ENCODE measurements around the gene COBLL1.

COBLL1 gene

GRCh38 chr2:164694275-164694695 lies 147.3 kb downstream of the COBLL1 start:
- intact Hi-C loops (cut with DNase I): no loop called here
- no peak for DNase-seq

- no peak for DNase-seq
- intact Hi-C loops (cut with DNase I): no loop called here
Measured at GRCh38 chr2:164693834-164694233, 147.8 kb downstream of the COBLL1 start.

- intact Hi-C loops (cut with DNase I): no loop called here
- DNase-seq: no peak
Measured at GRCh38 chr2:164693390-164693789, 148.2 kb downstream of the COBLL1 start.

- no peak for DNase-seq
- intact Hi-C loops (cut with DNase I): no loop called here
Measured at GRCh38 chr2:164692958-164693357, 148.7 kb downstream of the COBLL1 start.

DNA sequence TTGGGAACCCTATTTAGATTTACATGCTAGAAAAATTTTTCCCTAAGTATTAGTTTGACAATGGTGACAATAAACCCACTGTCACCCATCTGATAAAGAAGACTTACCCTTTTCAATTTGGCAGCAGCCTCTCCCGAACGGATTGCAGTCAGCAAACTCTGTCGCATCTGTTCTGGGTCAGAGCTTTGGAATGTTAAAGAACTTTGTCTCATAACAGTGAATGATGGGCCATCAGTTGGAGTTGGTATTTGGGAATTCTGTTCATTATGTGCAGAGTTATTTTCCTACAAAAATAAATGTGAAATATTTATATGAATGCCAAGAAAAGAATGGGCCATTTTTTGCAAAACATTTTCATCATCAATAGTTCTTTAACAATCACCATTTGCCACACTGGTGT lies 149.5 kb downstream of the COBLL1 start:
- intact Hi-C loops (cut with DNase I): no loop called here

GRCh38 chr2:164691346-164691887 lies 150.2 kb downstream of the COBLL1 start:
- intact Hi-C loops (cut with DNase I): no loop called here
- DNase-seq: no peak

More for the DNA sequence above, 149.5 kb downstream of the COBLL1 start:
- no peak for DNase-seq

DNA sequence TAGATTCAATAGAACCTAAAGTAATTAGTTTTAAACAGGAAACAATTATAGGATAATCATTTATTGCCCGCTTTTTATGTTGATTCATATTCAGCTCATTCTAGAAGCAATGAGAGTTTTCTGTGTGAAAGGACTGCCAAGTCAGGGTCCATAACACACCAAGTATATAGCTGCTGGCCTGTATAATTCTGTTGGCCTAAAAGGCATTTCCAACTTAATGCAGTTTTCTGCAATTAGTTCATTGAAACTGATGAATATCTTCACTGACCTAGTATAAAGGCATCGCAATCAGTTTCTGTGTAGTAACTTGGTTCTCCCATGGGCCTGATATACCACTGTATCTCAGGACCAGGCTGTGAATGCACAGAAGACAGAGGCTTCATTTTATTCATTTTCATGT lies 151.3 kb downstream of the COBLL1 start:
- intact Hi-C loops (cut with DNase I): no loop called here
- no peak for DNase-seq

DNA sequence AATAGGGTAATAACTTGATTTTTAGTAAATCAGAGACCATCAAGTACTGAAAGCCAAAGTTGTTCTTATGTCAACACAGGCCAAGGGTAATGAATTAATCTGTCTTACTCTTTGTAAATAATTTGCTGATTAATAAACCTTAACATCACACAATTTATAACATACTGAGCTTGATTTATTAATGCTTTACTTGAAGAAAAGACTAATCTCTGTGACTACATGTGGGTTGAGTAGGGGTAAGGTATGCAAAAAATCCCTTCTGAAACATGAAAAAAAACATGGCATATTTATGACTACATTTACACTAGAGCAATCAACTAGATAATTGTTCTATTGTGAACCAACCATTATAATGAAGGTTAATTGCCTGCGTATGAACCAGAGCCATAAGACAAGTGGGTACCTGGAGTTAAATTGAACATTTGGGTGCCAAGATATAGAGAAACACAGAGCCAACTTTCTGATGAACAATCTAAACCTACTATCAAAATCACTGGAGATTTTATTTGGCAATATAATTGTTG lies 152.7 kb downstream of the COBLL1 start:
- DNase-seq: no peak
- intact Hi-C loops (cut with DNase I): no loop called here

- intact Hi-C loops (cut with DNase I): no loop called here
- DNase-seq: no peak
Measured at GRCh38 chr2:164681009-164681408, 160.6 kb downstream of the COBLL1 start.

- no peak for DNase-seq
- intact Hi-C loops (cut with DNase I): no loop called here
Measured at GRCh38 chr2:164678631-164679149, 162.9 kb downstream of the COBLL1 start.

DNA sequence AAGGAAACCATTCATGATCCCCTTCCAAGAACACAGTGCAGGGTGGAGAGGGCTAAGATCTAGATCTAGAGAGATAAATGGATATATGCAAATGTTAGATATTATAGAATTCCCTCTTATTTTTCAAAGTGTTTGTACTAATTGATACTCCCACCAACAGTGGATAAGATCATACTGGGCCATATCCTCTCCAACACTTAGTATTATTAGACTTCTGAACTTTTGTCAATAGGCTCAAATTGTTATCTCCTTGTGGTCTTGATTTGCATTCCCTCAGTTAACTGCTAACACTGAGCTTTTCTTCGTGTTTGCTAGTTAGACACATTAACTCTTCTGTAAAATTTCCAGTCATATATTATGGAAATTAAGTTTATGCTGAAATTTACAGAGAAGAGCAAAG lies 163.9 kb downstream of the COBLL1 start:
- no peak for DNase-seq
- intact Hi-C loops (cut with DNase I): no loop called here

DNA sequence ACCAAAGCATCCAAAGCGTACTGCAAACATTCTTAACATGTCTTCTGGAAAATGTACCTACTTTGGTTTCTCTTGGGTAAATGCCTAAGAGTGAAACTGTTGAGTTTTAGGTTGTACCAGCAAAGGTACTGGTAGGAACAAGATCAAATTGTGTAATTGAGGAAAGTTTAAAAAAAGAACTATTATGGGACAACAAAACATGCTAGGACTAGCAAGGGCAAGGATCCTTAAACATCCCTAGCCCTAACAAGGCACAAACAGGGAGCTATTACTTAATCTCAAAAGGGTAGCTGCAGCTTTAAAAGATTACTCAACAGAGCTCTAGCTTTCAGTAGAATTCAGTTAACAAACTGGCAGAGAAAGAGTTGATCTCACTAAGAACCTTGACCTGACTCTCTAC lies 164.4 kb downstream of the COBLL1 start:
- intact Hi-C loops (cut with DNase I): no loop called here

DNA sequence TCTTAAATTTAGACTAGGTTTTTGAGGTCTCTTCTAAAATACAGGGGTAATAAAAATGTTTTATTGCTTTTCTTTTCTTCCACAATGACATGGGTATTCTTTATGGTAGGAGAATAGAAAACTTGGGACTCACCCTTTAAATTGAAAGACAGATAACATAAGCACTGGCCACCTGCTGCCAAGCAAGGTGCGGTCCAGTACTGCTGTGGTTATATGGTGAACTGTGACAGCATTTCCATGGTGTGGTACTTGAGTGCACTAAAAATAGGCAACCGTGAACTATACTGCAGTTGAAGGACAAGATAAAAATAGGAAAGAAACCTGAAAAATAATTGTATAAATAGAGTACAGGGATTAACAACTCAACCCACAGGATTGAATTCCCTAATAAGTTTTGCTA lies 165.9 kb downstream of the COBLL1 start:
- no peak for DNase-seq
- intact Hi-C loops (cut with DNase I): no loop called here

More for the DNA sequence above, 164.4 kb downstream of the COBLL1 start:
- DNase-seq: no peak

- intact Hi-C loops (cut with DNase I): no loop called here
- no peak for DNase-seq
Measured at GRCh38 chr2:164675027-164675426, 166.6 kb downstream of the COBLL1 start.

DNA sequence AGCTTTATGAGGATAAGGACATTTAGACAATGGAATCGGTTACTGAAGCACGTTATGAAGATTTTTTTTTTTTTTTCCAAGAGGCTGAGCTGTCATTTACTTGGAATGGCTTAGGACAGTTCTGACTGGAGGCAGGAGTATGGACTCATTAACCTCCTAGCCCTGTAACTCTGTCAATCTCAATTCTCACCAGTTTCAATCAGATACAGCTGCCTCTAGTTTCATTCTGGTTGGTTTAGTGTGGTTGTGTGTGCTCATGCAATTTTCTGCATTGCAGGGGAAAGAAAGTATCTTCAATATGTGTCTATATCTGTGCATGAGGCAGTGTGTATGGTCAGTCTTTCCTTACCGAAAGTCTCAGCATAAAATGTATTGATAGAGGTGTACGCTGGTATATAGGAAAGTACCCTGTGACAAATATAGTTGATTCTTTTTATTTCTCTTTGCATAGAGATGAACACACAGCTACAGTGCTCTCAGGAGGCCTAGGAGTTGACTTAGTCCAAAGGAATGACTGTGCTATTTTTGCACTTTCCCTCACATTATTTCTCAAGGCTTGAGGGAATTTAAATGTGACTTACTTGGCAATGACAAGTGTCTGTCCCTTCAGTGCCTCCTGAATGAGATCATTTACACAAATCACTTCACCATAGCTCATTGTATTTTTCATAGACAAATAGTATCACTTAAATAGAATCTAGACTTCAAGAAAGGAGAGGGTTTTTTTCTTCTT lies 169.8 kb downstream of the COBLL1 start:
- DNase-seq: no peak
- intact Hi-C loops (cut with DNase I): no loop called here

DNA sequence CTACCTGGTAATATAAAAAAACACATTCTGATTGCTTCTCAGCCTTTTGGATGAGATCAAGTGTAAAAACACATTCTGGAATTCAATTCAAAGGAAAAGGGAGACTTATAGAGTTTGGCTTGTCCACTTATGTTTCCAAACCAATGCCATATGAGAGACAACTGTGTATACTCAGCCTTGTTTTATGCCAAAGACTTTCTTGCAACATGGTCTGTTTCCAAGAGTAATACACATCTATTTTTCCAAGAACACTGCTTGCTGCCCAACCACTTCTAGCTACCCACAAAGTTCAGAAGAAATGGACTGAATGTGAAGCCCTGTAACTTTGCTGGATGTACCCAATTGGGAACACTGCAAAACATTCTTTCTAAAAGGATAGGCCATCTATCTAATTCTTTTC lies 172.3 kb downstream of the COBLL1 start:
- intact Hi-C loops (cut with DNase I): no loop called here

DNA sequence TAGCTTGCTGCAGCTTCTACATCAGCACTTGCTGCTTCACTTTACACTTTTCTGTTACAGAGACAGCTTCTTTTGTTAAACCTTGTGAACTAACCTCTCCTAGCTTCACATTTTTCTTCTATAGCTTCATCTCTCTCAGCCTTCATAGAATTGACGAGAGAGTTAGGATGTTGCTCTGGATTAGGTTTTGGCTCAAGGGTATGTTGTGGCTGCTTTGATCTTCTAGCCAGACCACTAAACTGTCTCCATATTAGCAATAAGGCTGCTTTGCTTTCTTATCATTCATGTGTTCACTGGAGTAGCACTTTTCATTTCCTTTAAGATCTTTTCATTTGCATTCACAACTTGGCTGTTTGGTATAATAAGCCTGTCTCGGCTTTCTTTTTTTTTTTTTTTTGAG lies 174.1 kb downstream of the COBLL1 start:
- intact Hi-C loops (cut with DNase I): no loop called here
- DNase-seq: no peak

More for the DNA sequence above, 172.3 kb downstream of the COBLL1 start:
- DNase-seq: no peak

GRCh38 chr2:164664070-164664469 lies 177.6 kb downstream of the COBLL1 start:
- intact Hi-C loops (cut with DNase I): no loop called here
- DNase-seq: no peak

DNA sequence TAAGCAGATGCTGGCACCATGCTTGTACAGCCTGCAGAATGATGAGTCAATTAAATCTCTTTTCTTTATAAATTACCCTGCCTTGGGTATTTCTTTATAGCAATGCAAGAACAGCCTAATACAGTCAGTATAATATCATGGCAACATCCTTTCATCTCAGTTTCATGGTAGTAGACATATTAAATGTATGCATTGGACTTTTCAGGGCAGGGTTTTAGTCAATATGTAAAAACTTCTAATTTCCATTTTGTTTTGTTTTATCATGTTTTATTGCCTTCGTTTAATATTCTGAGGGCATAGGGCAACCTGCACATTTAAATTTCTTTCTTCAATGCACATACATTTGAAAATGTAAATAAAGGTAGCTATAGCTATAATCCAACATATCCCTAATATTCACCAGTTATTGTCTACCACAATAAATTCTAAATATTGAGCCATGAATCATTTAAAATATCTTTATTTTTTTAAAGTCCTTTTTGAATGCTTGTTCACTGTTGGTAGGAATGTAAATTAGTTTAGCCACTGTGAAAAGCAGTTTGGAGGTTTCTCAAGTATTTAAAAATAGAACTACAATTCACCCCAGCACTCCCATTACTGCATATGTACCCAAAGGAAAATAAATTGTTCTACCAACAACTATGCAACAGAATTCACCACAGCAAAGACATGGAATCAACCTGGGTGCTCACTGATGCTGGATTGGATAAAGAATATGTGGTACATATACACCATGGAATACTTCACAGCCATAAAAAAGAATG lies 178.6 kb downstream of the COBLL1 start:
- DNase-seq: no peak
- intact Hi-C loops (cut with DNase I): no loop called here

DNA sequence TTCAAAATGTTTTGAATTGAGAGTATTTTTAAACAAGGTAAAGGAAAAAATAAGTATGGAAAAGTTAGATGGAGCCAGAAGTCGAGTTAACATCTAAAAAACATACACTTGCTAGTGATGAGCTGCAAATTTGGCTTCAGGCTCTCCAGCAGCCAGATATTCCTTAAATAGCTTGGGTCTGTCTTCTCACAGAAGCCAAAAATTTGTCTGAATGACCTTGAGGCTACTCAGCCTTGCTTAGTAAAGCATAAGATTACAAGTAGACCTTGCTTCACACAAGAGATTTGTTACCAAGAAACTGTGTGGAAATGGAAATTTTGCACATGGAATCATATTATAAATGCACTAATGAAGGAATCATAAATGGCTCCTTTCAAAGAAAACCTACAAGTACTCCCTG lies 179.6 kb downstream of the COBLL1 start:
- intact Hi-C loops (cut with DNase I): no loop called here
- no peak for DNase-seq

DNA sequence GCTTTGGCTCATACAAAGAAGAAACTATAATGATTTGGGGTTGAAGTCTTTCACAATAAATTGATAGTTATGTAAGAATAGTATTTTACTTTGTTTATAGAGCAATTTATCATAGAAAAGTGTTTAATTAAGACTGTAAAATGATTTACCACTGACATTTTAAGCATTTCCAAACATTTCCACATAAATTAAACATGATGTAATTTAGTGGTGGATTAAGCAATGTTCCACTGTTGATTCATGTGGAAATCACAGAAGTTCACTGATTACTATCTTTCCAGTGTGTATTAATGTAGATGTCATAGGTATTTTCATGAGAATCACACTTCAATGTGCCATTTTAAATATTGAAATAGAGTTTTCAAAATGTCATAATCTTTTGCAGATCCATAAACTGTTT lies 180.3 kb downstream of the COBLL1 start:
- intact Hi-C loops (cut with DNase I): no loop called here
- no peak for DNase-seq

All from posterior cingulate gyrus (tissue), 11 donors.